AG10803 (cell line): ENCODE results near the gene PRDM16.

Experiments
- DNase-seq: peaks from one replicate; pipeline ENCODE4 v3.0.0; 2010; ENCODE audit warnings: low read depth
- H3K4me3 ChIP-seq: 2 replicates; pipeline ENCODE4 v1.5.1; 2011; ENCODE audit warnings: mild to moderate bottlenecking, low read length, control low read depth
- CTCF ChIP-seq: conservative IDR thresholded peaks from 2 replicates; pipeline ENCODE4 v1.5.1; 2011; ENCODE audit warnings: mild to moderate bottlenecking, low read length, control low read depth, inconsistent platforms

Gene PRDM16

DNA sequence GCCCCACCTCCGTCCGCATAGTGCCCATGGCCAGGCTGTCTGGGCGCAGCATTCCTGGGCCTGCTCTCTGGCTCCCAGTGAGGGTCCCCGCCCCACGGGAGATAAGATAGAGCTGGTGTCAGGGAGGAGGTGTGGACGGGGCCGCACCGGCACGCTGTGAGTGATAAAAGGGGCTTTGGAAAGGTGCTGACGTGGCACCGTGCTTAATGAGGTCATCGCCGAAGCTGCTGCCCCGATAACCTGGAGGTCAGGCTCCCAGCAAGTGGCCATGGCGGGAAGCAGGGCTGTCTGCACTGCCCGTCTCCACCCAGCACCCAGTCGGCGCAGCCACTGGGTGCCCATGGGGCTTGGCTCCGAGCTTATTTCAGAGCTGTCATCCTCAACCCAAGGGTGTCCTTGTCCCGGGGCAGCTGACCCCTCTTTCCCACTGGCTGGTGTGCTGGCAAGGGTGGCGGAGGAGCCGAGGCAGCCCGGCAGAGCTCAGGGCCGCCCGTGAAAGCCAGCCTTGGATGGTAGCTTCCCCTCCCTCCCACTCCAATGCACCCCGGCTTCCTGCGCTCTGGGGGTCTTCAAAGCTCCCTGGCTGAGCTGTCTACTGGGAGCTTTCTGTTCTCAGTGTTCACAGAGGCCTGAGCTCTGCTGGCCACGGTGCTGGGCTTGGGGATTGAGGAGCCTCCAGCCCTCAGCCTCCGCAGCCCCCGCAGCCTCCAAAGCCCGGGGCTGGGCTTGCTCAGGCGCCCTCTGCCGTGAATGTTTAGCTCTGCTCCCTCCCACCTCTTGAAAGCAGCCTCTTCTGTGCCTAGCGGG is 280.4 kb downstream of the PRDM16 start:
- H3K4me3 ChIP-seq = no peak overlapping the region
- peak; percentile 20; the same call in 1 of the 2 replicates for TF ChIP-seq CTCF
- DNase-seq = no peak

GRCh38 chr1:3349968-3350299 is 280.9 kb downstream of the PRDM16 start:
- TF ChIP-seq CTCF = no peak
- no peak for DNase-seq
- H3K4me3 ChIP-seq = no peak overlapping the region

GRCh38 chr1:3350506-3351261 is 281.7 kb downstream of the PRDM16 start:
- H3K4me3 ChIP-seq = no peak overlapping the region
- TF ChIP-seq CTCF = peak; percentile 14; the same call in 1 of the 2 replicates
- DNase-seq = no peak

- H3K4me3 ChIP-seq = no peak overlapping the region
- no peak for DNase-seq
- no peak for TF ChIP-seq CTCF
These were observed 282.7 kb downstream of the PRDM16 start for GRCh38 chr1:3351449-3352298.

- no peak for TF ChIP-seq CTCF
- peak; percentile 57 for DNase-seq
- no peak overlapping the region for H3K4me3 ChIP-seq
These were observed 283.4 kb downstream of the PRDM16 start for GRCh38 chr1:3352299-3352951.

- no peak overlapping the region for H3K4me3 ChIP-seq
- DNase-seq = no peak
- TF ChIP-seq CTCF = no peak
These were observed 283.9 kb downstream of the PRDM16 start for GRCh38 chr1:3352952-3353331.
